Epithelial cell of esophagus (primary cell): ENCODE results near the gene ARMH1.
A peak's percentile ranks its signal among the peaks of the same experiment; 100 is the strongest.

ENCODE experiments used
- DNase-seq: peaks from one replicate; pipeline ENCODE4 v3.0.0; 2010; ENCODE audit warnings: low read depth
- H3K4me3 ChIP-seq: 2 replicates; pipeline ENCODE4 v1.5.1; 2011; ENCODE audit warnings: mild to moderate bottlenecking, low read length, control low read depth
- TF ChIP-seq, protein P1 (sequence below): IDR thresholded peaks from 2 replicates; pipeline ENCODE4 v1.5.1; 2011; ENCODE audit warnings: low read depth, mild to moderate bottlenecking, low read length, control low read depth, inconsistent platforms; ENCODE audit not compliant: insufficient read depth; ENCODE audit errors: missing control alignments

ARMH1 gene

DNA sequence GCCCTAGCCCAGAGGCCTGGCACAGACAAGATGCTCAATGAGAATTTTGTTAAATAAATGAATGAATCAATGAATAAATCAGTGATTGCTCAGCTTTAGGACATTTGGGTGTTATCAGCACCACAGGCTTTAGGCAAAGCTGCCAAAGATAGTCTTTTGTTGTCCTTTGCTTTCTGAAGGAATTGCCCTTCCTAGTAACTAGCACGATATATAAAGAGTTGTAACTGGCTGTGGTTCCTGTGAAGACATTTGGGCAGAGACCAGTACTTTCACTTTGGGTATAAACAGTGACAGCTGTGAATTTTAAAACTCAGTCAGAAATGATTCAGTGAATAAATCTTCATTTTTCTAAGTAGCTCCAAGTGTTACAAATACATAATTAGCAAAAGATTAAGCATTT is 43.1 kb downstream of the ARMH1 start:
- TF ChIP-seq, protein P1, sequence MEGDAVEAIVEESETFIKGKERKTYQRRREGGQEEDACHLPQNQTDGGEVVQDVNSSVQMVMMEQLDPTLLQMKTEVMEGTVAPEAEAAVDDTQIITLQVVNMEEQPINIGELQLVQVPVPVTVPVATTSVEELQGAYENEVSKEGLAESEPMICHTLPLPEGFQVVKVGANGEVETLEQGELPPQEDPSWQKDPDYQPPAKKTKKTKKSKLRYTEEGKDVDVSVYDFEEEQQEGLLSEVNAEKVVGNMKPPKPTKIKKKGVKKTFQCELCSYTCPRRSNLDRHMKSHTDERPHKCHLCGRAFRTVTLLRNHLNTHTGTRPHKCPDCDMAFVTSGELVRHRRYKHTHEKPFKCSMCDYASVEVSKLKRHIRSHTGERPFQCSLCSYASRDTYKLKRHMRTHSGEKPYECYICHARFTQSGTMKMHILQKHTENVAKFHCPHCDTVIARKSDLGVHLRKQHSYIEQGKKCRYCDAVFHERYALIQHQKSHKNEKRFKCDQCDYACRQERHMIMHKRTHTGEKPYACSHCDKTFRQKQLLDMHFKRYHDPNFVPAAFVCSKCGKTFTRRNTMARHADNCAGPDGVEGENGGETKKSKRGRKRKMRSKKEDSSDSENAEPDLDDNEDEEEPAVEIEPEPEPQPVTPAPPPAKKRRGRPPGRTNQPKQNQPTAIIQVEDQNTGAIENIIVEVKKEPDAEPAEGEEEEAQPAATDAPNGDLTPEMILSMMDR = no peak
- no peak overlapping the region for H3K4me3 ChIP-seq
- no peak for DNase-seq

DNA sequence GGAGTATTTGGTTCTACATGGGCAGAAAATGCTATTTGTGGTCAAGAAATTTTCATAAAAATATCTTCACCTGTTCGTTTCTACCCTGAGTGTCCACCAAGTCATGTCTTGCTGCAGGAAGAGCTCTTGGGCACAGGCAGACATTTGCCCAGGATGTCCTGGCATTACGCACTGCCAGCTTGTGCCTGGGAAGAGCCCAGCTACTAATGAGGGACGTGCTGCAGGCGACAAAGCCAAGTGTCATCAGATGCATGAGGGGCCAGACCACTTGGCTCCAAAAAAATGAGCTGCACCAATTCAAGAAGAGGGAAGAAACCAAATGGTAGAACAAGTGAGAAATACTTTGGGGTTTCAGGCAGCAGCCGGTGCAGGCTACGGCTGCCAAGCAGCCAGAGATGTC is 43.6 kb downstream of the ARMH1 start:
- no peak for DNase-seq
- TF ChIP-seq, protein P1 = no peak
- no peak overlapping the region for H3K4me3 ChIP-seq

DNA sequence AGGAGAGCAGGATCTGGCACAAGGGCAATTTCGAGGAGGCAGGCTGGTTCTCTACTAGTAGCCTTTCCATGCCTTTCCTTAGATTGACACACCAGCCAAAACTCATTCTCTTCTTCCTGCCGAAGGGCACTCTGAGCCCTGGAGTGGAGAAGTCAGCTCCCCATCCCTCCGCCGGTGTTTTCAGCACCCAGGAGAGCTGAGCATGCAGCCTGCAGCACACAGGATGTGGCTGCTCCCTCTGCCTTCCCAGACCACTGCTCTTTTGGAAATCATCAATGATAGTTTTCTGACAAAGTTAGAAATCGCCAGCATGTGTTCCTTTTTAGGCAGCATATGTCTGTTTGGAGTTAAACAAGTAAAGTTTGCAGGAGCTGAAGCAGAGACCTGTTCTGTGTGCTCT is 44.8 kb downstream of the ARMH1 start:
- no peak for DNase-seq
- TF ChIP-seq, protein P1 = no peak
- H3K4me3 ChIP-seq = no peak overlapping the region

DNA sequence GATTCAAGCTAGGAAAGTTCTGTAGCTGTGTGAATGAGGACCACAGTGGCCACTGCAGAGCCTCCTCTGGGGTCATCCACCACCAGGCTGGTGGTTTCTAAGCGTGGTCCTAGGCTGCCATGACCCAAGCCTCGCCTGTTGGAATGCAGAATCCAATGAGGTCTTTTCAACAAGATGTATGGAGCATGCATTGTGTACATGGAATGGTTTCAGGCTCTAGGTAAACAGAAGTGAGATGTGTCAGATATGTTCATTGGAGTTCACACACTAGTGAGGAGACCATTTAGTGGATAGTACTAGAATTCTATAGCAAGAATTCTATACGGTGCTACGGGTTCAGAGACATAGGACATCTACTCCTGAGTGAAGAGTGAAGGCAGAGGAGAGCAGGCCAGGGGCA is 45.8 kb downstream of the ARMH1 start:
- TF ChIP-seq, protein P1 = no peak
- H3K4me3 ChIP-seq = no peak overlapping the region
- DNase-seq = no peak

DNA sequence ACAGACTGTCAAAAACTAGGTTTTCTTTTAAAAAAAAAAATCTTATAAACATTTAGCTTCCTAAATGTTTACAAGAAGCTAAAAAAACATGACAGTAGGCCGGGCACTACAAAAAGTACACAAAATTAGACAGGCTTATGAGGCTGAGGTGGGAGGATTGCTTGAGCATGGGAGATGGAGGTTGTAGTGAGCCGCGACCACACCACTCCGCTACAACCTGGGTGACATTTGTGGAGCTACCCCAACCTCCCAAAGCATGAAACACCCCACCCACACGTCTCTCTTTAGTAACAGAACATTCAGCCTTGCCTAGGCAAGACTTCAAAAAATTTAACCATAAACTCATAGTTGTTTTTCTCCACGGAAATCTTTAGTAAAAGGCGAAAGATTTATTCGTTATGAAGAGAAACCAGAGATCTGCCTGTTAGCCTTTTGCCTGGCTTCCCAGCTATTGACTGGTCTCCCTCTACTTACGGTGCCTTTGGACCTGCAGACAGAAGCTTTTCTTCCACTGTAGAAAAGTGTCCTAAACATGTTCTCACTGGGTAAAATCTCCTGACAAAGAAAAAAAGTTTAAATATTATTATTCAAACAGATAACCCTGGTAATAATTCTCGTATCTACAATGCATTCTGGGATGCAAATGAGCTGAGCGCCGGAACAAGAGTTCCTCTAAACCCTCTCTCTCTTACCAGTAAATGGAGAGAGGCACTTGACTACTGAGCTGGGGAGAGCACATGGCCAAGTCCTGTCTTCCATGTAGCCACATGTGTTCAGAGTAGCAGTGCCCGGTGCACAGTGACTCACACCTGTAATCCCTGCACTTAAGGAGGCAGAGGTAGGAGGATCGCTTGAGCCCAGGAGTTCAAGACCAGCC is 47.2 kb downstream of the ARMH1 start:
- peak; percentile 96 for DNase-seq
- no peak overlapping the region for H3K4me3 ChIP-seq
- TF ChIP-seq, protein P1 = no peak

DNA sequence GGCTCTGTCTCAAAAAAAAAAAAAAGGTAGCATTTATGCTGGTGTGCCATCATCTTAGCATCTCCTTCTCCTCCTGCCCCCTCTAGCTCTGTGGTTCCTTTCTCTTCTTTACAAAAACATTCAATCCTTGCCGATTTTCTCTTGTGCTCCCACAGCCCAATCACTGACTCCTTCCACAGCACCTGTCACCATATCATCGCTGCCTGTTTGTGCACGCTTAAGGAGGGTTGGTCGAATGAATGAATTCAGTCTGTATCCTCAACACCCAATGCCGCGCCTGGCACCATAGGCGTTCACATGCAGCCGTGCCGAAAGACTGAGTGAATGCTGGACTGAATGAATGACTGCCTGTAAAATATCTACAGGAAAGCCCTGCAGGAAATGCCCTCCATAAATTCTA is 48.5 kb downstream of the ARMH1 start:
- TF ChIP-seq, protein P1 = no peak
- DNase-seq = no peak
- no peak overlapping the region for H3K4me3 ChIP-seq

DNA sequence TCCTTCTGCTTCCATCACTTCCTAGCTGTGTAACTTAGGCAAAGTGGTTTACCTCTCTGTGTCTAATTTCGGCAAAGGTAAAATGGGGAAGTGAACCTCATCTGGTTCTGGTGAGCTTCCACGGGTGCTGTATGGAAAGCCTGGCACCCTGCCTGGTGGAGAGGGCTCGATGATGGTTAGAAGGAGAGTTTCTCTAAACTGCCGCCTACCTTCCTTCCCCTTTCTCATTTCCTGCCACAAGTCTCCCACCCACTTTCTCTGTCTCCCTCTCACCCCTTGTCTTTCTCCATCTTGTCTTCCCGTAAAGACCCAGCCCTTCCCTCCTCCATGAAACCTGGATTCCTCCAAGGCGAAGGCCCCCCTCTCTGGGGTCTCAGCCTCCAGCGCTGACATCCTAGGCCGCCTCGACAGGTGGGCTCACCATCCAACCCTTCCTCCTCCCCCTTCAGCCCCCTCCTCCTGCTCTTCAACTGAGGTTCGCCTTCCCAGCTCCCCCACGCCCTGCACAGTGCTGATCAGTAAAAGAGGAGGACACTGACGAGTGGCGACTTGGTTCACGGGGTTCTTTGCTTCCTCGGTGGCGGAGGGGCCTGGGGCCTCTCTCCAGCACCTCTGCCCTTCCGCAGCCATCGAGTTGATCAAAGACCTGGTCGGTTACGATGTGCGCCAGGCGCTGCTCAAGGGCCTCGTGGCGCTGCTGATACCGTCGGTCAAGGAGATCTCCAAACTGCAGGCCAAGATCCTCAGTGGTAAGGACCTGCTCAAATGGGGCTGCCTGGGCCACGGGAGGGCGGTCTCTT is 49.2 kb downstream of the ARMH1 start:
- DNase-seq = no peak
- H3K4me3 ChIP-seq = no peak overlapping the region
- TF ChIP-seq, protein P1 = no peak
